Stimulated activated CD8-positive, alpha-beta memory T cell treated with anti-CD3 and anti-CD28 coated beads, Interleukin-4, amount 100 ng/mL, for 4 hours (primary cell): Measurements from ENCODE around the gene DCDC1.
"Not testable (repeated sequence)": the region's sequence is repeated elsewhere in the genome, so short reads cannot be mapped to it uniquely, and the experiment has no call there.

ENCODE experiments used
- DNase-seq, 2 donors: peaks; one replicate each; pipeline ENCODE4 v3.0.0-alpha.2; 2020; ENCODE audit warnings: low read depth in 2 of 2, low spot score in 1 of 2

Gene DCDC1

DNA sequence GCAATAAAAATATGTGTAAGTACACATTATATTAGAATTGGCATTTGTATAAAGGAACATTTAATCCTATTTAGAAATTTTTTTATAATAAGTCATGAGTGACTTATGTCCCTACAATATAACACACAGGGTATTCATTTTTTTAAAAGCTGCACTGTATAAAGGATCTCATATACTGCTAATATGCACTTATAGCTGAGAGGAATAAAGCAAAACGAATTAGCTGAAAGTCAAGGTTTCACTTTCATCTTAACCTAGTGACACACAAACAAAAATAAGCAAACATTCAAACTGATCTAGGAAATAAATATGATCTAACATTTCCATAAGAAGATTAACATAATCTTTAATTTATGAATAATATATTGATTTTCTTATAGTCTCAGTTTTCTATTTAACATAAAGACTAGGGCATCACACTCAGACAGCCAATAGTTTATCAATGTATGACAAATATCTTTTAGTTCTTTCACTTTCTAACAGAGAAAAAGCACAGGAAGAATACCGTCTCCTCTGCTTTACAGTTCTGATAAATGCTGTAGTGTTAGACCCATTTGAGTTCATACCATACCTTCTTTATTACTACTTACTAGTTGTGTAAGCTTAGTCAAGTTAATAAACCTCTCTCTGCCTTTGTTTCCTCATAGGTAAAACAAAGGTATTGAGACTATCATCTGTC lies 42.9 kb downstream of the DCDC1 start:
- no peak for DNase-seq

DNA sequence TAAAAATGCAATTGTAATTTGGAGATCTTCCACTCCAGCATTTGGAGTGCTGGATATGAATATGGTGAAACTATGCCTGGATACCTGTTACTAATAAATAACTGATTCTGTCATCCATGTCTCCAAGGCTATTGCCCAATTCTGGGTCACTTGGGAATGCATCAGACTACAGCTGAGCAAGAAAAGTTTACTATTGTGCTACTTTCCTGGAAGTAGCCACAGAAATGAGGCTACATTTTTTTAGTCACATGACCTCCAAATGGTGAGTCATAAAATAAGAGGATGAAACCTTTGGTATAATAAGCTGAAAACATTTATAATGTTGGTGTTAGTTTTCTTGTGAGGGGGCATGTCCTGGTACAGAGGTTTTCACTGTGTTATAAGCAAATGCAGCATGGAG lies 44.4 kb downstream of the DCDC1 start:
- DNase-seq = no peak

DNA sequence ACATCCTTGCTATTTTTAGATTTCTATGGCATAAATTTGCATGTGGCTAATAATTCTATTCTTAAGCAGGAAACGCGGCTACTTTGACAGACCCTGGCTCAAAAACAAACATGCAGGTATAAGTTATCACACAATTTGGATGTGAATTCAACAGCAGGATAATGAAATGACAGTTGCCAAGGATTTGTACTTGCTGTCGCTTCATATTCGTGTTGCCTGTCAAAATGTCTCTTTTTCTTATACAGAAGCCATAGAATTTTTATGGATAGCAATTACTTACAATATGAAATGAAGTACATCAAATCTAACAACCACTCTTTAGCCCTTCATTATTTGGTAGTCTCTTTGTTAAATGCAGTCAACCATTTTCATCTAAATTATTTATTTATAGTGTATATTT lies 46.4 kb downstream of the DCDC1 start:
- no peak for DNase-seq

DNA sequence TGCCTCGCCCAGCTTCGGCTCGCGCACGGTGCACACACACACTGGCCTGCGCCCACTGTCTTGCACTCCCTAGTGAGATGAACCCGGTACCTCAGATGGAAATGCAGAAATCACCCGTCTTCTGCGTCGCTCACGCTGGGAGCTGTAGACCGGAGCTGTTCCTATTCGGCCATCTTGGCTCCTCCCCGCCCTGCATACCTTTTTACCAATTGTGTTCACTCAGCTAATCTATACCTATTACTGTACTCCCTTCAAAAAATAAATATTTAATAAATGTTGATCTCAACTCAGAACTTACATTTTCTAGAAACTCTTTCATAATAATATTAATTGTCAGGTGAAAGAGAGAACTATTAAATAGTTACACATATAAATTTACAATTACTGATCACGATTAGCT lies 48.0 kb downstream of the DCDC1 start:
- DNase-seq = not testable (repeated sequence)

DNA sequence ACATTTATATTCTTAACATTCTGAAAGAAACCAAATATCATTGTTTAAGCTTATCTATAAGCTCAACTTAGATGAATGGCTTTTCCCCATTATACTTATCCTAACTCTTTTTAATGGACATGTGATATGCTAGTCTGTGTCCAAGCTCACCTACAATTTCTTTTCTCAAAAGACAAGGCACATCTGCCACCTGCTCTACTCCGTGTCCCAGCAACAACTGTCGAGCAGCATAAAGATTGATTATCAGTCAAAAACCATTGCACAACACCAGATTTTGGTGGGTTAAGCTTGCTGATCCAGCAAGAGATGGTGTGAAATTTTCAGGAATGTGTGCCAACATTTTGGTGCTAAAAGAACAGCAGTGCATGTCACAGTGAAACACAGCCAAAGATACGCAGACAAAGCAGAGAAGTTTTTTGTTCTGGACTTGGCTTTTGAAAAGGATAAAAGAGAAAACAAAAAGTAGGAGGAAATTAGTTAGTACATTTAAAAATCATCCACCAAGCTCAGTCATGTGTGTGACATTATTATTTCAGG lies 65.8 kb downstream of the DCDC1 start:
- DNase-seq = no peak

DNA sequence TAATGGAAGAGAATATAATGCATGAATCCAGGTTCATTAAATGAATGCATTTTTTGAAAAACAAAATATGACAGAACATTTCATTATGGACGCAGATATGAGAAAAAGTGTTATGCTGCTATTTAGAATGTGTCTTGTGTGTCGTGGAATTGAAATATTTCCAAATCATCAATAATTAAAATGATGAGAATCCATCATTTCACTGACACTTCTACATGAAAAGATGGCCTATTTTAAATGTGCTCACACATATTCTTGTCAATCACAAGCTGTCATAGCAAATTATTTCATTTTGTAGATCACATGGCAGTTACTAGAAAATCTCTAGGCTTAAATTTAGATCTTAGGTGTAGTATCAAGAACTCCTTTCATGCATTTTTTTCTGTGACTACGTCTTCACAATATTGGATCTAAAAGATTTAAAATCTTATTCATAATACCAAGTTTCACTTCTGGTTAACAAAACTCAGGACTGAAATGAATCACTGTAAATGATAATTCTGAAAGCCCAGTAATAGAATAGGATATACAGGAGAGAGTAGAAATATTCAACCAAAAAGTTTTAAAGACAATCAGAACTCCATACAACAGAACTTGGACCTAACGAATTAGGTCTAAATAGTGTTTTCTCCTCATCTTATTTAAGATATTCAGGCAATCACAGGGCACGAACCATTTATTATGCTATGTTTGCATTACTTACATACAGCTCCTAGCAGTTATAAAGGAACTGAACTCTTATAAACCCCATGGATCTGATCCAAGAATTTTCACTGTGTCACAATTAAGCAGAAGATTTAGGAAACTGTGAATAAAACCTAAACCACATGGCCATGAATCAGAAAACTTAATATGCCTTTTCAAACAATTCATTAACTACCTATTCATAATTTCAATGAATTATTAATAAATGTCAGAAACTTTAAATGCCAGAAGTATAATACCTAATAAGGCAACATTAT lies 67.7 kb downstream of the DCDC1 start:
- no peak for DNase-seq

DNA sequence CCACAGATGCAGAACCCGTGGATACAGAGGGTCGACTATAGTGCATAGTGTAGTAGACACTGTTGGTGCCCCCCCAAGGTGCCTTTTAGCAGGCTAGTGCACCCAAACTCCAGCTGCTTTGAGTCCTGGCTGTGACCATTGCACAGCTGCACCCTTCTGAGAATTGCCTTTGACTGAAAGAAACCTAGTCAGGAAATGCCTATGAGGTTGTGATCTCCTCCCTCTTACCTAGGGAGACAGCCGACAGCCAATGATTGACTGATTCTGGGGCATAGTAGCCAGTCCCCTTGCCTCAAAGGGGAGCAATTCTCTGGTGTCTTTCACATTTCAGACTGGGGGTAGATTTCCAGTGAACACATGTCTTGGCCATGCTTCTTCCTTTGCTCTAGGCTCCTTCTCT lies 74.2 kb downstream of the DCDC1 start:
- DNase-seq = no peak

DNA sequence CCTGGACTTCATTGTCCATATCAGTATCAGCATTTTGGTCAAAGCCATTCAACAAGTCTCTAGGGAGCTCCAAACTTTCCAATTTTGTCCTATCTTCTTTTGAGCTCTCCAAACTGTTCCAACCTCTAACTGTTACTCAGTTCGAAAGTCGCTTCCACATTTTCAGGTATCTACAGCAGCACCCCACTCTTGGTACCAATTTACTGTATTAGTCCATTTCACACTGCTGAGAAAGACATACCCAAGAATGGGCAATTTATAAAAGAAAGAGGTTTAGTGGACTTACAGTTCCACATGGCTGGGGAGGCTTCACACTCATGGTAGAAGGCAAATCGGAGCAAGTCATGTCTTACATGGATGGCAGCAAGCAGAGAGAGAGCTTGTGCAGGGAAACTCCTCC lies 96.0 kb downstream of the DCDC1 start:
- not testable (repeated sequence) for DNase-seq

DNA sequence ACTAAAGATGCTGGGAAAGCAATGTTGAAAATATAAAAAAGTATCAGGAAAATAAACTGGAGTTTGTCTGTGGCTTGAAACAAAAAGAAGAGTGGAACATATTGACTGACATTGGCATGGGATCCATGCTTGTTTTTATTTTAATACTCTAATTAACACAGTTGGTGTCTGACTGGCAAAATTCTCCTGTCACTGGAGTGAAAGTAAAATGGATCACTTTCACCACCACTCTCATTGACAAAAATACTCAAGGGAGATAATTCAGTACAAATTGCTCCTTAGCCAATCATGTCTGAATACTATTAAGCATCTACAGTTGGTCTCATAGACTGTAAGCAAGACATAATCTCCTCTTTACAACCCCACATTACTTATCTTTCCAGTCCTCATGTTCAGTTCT lies 101.8 kb downstream of the DCDC1 start:
- DNase-seq = no peak

DNA sequence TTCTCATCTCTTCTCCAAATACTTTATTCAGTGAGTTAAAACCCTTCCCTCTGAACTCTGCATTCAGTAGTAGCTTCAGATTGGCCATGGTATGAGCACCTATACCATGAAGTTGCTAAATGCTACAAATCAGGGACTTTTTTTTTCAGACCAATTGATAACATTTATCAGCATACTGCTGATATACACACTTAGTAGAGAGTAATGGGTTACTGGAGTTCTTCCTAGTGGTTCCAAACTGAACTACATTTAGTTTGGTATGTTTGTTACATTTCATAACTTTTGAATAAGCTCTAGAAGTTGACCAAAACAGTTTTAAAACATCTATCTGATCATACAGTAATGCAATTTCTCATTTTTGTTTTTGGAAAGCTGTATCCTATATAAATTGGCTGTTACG lies 104.7 kb downstream of the DCDC1 start:
- DNase-seq = no peak

DNA sequence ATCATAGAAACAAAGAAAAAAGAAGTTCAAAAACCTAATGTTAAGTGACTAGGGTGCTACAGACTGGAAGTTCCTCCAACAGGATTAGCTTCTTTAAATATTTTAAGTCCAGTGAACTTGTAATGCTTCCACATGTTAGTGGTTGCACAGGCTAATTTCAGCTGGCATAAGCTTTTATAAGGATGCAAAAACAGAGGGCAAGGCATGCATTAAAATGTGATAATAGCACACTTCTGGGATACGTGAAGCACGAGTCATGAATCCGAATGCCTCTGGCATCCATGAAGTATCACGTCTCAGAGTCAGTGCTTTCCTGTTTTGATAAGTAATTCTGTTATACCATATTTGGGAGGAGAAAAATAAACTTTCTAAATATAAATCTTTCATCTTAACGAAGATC lies 106.8 kb downstream of the DCDC1 start:
- DNase-seq = no peak

DNA sequence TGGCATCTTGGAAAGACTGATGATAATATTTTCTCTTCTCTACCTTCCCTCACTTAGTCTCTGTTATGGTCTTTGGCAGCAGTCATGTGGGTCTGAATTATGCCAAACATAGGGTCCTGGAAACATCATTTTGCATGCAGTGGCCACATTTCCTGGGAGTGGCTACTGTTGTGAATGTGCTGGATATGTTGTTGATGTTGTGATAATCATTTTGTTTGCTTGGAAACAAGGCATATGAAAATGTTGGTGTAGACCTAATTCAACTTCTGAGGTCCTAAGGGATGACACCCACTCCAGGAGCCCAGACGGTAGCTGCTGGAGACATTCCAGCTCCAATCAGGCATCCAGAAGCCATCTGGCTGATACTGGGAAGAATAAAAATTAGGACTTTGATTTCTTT lies 109.7 kb downstream of the DCDC1 start:
- no peak for DNase-seq

DNA sequence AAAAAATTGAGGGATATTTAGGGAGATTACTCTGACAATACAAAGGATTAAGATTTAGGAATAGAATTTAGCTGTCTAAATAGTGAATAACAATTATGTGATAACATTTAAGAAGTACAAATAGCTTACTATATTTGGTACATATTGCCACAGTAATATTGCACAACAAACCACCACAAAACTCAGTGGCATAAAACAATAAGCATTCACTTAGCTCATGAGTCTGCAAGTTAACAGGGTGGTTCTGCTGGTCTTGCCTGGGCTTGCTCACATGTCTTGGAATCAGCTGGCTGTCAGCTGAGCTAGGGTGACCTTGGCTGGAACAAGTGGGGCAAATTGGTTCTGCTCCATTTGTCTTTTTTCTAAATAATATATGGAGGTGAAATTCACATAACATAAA lies 115.1 kb downstream of the DCDC1 start:
- no peak for DNase-seq

DNA sequence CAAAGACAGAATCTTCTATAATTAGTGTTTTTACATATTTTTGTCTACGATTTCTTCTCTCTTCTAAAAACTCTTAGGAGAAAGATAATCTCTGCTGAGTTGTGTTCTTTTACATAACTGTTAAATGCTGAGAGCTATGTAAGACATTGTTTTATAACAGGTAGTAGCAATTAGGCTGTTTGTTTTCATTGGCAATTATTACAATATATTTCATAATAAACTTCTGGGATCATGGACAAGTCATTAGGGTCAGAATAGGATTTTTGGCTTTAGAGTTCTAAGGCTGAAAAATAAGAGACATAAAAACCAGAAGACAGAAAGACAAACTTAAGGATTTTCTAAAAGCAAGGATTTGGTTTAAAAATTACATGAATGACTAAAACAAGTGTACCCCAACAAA lies 120.8 kb downstream of the DCDC1 start:
- no peak for DNase-seq

DNA sequence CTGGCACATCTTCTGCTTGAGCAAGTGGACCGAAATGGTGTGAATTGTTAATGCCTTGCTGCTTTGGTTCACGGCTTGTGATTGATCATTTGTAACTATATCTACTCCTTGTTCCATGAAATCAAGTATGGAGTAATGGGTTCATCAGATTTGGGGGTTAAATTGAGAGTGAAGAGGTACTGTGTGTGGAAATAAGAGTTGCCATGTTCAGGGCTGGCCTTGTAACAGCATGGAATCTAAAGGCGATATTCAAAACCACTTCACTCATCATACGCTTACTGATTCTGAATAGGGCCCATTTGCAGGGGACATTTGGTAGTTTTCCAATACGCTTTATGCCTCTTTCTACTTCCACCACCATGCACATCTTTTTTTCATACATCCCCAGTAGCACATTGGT lies 122.2 kb downstream of the DCDC1 start:
- DNase-seq = no peak

DNA sequence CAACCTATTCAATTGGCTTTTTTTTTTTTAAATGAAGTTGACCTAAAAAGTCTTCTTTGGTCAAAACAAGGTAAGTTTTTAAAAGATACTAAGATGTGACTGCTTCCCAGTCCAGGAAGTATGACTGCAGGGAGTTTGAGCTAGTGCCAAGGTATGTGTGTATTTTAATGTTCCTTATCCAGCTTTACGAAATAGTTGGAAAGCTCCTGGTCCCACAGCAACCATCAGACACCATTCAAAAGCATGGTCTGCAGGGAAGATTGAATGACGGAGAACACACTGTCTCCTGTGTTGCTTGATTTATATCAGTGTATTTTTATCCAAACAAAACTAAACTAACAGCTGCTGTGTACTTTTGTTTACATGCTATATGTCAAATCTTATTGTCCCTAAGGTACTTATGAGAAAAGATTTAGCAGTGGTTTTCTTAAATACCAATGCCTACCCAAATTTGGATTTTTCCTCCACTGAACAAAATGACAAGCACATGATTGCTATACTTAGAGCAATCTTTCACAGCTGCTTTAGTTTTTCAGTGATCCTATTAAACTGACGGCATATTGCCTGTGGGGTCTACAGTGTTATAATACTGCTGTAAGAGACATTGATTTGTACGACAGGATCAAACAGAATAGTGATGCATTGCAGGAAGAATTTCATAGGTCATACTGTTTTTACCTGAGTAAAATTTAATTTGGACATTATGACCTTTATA lies 122.9 kb downstream of the DCDC1 start:
- DNase-seq = no peak

DNA sequence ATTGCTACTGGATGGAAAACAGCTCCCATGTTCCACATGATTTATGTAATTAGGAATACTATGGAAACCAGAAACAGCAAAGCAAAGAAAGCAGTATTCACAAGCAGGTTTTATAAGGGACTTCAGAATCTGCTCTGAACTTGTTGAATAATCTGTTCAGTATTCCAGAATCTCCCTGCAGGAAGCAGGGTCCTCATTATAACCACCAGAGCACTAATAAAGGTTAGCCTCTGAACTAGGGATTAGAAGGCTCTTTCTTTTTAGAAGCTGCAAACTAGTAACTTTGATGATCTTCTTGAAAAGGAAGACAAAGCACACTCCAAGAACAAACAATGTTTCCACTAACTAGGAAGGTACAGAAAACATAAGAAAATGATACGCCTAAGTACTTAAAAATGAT lies 125.8 kb downstream of the DCDC1 start:
- no peak for DNase-seq

DNA sequence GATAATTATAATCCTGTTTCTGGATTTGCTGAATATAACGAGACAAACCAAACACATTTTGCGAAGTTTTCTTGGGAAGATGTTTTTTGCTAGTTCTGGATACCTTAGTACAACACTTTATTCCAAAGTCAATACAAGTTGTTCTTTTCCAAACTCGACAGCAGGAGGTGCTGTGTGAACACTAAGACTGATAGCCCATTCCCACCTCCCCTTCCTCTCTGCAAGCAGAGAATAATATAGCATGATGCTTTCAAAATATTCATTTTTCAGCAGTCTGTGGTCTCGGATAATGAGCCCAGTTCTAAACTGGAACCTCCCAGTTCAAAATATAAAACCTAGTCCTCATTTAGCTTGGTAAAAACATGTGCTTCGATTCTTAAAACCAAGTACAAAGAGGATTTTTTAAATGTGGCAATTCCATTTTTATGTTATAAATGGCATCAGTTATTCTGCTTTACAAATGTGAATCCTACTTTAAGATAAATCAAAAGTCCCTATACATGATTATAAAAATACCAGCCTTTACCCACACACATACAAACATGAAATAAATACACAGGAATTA lies 129.1 kb downstream of the DCDC1 start:
- no peak for DNase-seq

DNA sequence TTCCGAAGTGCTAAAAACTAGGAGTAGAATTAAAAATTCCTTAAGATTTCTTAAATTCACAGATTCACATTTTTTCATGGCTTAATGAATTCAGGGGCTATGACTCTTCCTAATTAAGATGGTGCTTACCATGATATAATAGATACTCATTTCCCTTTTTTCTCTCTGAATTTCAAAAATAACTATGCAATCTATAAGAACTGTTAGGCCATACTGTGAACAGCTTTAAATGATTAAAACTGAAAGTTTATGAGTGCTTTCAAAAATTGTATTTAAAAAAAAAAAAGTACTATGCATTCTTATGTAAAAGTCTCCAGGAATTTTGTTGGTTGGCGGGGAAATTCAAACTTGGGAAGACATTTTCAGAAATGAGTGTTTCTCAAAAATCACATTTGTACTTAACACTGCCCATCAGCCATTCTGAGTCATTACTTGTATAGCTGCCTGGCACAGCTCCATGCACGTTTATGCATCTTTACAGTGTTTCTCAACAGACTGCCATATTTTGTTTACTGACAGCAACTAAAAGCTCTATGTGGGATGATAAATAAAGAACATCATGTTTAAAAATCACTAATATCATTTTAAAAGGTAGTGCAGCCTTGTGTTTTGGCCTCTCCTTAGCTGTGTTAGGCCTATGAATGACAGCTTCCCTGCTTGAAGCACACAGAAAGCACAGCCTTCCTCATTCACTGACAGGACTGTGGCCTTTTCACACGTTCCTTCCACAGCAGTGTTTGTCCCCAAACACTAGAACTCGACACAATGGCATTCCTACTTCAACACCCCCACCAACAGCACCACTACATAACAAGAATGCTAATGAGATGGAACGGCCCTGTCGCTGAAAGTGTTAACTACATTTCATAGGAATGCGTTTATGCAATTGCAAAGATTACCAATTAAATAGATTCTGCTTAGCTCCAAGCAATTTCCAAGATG lies 131.4 kb downstream of the DCDC1 start:
- DNase-seq = no peak

DNA sequence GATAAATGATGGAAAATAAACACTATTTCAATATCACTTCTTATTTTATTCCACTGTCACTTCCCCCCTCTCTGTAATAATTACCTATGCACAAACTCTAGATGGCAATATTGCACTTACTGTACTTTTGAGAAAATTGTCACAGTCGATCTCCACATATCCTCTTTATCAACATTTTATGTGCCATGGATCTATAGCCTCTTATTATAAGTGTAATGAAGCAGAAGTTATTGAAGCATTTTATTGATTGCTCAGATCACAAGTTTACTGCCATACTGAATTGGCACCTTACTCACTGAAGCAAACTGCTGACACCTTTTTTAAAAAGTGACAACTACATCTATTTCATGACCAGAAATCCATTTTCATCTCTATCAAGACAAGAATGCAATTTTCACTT lies 133.4 kb downstream of the DCDC1 start:
- DNase-seq = no peak
